Activated T-cell treated with anti-CD3 and anti-CD28 coated beads, Interleukin-2, amount 50 U/mL, for 4 hours (primary cell): Measurements from ENCODE around the gene COX17. TPM values are rescaled to one million over a fixed set of nuclear protein-coding genes. Genes with fewer than 3 reads are reported as not detected.
A peak's percentile ranks its signal among the peaks of the same experiment; 100 is the strongest.

Experiments
- ATAC-seq, 2 donors: fragments of 200-7000 bp; cut with Tn5 transposase; one replicate each; pipeline ENCODE4 v1.10.0; 2021
- DNase-seq: peaks from one replicate; pipeline ENCODE4 v3.0.0-alpha.2; 2020
- H3K27me3 Mint-ChIP-seq: one replicate; pipeline ENCODE4 v1.8.0; 2021; ENCODE audit warnings: low read depth, mixed read lengths
- H3K36me3 Mint-ChIP-seq: one replicate; pipeline ENCODE4 v1.8.0; 2022; ENCODE audit warnings: mixed read lengths; ENCODE audit not compliant: insufficient read depth
- H3K4me1 Mint-ChIP-seq: one replicate; pipeline ENCODE4 v1.8.0; 2021; ENCODE audit warnings: low read depth, mixed read lengths
- H3K4me3 Mint-ChIP-seq: one replicate; pipeline ENCODE4 v1.8.0; 2021; ENCODE audit warnings: mild to moderate bottlenecking, moderate library complexity, mixed read lengths
- H3K9me3 Mint-ChIP-seq: one replicate; pipeline ENCODE4 v1.8.0; 2021; ENCODE audit warnings: mixed read lengths
- total RNA-seq, 3 donors: library from RNA; stranded (reverse); gene quantifications; one replicate each; pipeline ENCODE4 v1.2.1, GENCODE V29; 2021

The COX17 gene
- total RNA-seq, 3 donors from 2014 or later: 94.7 to 118 (median 106) TPM

DNA sequence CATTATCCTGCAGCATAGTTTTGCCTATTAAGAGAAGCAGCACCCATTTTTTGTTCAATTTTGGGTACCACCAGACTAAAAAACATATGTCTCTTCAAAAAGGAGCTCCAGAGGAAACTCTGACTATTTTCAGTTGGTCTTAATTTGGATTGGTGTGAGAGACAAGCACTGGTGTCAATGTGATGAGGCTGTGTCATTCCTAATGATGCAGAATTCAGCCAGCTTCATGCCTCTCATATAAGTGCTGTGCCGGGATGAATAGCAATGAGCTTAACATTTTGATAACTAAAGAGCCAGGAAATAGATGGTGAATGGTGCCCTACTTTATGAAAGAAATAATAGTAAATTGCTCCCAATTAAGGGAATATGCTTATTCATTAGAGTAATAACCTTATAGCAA is 32.7 kb downstream of the COX17 start:
- DNase-seq (no peak), ATAC-seq (no peak)
- peaks cover 4% of the 10 kb centered on the region for H3K9me3 Mint-ChIP-seq
- no peaks in the 10 kb centered on the region for H3K27me3 Mint-ChIP-seq
- H3K36me3 Mint-ChIP-seq: peaks cover 43% of the 10 kb centered on the region
- peaks cover 25% of the 10 kb centered on the region for H3K4me1 Mint-ChIP-seq
- H3K4me3 Mint-ChIP-seq: no peak overlapping the region

DNA sequence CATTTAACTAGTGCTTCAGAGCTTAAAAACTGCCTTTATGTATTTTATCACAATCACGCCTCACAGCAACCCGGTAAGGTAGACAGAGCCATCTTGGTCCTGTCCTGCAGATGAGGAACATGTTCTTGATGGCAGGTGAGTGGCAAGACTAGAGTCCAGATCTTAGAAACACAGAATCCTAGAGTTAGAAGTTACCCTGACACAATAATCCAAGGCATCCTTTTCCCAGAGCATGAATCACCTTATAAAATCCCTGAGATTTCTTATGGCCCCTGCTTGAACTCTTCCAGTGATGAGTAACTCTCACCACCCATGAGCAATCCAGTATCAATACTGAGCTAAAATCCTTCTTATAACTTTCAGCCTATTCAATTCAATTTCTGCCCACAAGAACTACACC is 33.7 kb downstream of the COX17 start:
- no peak overlapping the region for H3K4me3 Mint-ChIP-seq
- ATAC-seq (no peak), DNase-seq (no peak)
- peaks cover 34% of the 10 kb centered on the region for H3K4me1 Mint-ChIP-seq
- no peaks in the 10 kb centered on the region for H3K27me3 Mint-ChIP-seq
- peaks cover 40% of the 10 kb centered on the region for H3K36me3 Mint-ChIP-seq
- peaks cover 5% of the 10 kb centered on the region for H3K9me3 Mint-ChIP-seq

DNA sequence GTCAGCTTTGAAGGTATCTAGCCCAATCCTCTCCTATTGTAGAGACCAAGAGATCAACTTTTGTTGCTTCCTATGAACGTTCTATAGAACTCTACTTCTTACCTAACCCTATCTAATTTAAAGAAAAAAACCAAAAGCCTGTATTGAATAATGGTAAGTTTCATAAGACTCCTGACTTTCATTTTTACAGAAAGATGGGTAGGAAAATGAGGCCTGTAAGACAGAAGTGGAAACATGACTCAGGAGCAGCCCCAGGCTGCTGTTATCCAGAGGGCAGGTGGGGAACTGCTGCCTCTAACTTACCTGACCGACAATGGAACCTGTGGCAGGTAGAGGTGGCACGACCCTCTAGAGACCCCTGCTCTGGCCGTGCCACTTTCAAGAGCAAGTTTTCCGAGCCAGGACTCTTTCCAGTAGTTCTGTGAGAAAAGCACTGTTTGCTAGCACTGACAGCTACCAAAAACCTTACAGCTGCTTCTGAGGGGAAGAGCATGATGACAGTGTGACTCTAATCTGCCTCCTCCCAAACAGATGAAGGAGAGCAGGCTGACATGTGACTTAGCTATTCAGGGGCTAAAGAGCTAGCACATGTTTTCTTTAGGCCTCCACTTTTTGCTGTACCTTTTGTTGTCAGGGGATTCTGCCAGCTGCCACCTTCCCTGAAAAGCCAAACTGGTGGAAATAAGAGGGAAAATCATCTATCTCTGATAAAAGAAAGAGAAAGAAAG is 34.3 kb downstream of the COX17 start:
- Mint-ChIP-seq H3K4me1 (peaks cover 40% of the 10 kb centered on the region), H3K9me3 (peaks cover 5% of the 10 kb centered on the region), H3K36me3 (peaks cover 35% of the 10 kb centered on the region), H3K27me3 (no peaks in the 10 kb centered on the region), H3K4me3 (no peak overlapping the region)
- DNase-seq: no peak
- no peak for ATAC-seq

DNA sequence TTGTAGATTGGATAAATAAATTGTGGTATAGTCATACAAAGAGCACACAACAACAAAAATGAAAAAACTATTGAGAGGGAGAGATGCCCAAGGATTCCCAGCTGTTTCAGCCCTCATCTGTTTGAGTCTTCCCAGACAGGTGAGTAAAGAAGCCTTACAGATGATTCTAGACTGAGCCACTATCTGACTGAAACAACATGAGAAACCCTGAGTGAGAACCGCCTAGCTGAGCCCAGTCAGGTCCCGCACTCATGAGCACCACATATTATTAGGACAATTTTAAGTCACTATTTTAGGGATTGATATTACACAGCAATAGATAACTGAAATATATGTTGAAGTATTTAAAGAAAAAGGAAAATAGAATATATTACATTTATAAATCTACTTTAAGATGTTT is 35.8 kb downstream of the COX17 start:
- H3K4me1 Mint-ChIP-seq: peaks cover 48% of the 10 kb centered on the region
- no peaks in the 10 kb centered on the region for H3K27me3 Mint-ChIP-seq
- peaks cover 22% of the 10 kb centered on the region for H3K36me3 Mint-ChIP-seq
- peaks cover 5% of the 10 kb centered on the region for H3K9me3 Mint-ChIP-seq
- ATAC-seq: no peak
- no peak for DNase-seq
- H3K4me3 Mint-ChIP-seq: no peak overlapping the region

DNA sequence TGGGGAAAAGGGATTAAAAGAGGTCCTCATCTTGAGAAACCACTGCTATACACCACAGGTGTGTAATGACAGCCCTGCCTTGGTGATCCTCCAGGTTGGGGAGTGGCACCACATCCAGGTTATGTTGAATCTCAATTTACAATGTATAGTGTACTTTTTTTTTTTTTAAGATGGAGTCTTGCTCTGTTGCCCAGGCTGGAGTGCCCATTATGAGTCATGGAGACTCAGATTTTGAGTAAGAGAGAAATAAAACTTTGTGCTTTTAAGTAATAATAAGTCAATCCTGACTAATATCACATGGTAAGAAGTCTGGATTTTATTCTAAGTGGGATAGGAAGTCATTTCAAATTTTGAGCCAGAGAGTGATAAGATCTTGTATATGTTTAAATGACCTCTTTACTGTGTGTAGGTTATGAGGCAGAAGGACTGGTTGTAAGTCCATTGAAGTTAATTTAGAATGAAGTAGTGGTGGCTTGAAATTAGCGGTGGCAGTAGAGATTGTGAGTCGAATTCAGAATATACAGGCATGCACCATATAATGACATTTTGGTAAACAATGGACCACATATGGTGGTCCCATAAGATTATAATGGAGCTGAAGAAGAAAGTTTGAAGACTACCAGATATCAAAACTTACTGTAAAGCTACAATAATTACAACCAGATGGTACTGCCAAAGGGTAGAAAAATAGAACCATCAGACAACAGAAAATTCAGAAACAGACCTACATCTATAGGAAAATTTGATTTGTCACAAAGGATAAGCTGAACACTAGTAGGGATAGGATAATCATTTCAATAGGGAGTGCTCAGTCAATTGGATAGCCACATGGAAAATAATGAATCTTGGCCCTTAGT is 37.5 kb downstream of the COX17 start:
- peaks cover 5% of the 10 kb centered on the region for H3K9me3 Mint-ChIP-seq
- ATAC-seq: peak; percentile 19 to 32
- H3K4me1 Mint-ChIP-seq: peaks cover 48% of the 10 kb centered on the region
- H3K36me3 Mint-ChIP-seq: peaks cover 14% of the 10 kb centered on the region
- H3K4me3 Mint-ChIP-seq: peak overlapping the region; percentile 16
- no peak for DNase-seq
- no peaks in the 10 kb centered on the region for H3K27me3 Mint-ChIP-seq

DNA sequence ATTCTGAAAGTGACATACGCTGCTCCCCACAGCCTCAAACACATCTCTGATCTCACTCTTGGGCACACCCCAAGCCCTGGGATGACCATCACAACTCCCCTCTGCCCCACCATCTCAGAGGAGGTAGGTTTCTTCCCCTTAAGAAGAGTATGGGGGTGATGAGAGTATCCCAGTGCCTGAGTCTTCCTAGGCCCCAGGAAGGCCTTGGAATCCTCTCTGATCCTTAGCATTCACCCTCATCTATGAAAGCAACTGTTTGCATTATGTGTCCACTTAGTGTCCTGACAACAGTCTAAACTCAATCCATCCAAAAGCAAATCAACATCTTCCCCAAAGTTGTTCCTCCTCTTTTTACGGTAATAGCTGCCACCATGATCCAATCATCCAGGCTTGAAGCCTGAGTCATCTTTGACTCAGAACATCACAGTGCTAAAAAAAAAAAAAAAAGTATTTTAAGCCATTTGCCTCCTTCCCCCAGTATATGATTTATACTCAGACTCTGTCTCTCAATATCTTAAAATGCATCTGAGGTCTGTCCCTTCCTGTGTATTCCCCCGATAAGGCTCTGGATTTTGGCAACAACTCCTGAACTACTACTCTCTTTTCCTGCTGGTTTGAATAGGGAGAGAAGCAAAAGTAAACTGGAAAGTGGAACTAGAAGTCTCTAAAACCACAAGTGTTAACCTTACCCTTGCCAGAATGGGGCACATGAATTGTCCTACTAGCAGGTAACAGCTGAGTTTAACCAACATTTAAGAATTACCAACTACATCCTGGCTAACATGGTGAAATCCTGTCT is 39.3 kb downstream of the COX17 start:
- Mint-ChIP-seq H3K36me3 (peaks cover 14% of the 10 kb centered on the region), H3K4me3 (peak overlapping the region; percentile 39), H3K27me3 (no peaks in the 10 kb centered on the region), H3K9me3 (peaks cover 5% of the 10 kb centered on the region), H3K4me1 (peaks cover 38% of the 10 kb centered on the region)
- no peak for DNase-seq
- peak; percentile 27 to 47 for ATAC-seq

DNA sequence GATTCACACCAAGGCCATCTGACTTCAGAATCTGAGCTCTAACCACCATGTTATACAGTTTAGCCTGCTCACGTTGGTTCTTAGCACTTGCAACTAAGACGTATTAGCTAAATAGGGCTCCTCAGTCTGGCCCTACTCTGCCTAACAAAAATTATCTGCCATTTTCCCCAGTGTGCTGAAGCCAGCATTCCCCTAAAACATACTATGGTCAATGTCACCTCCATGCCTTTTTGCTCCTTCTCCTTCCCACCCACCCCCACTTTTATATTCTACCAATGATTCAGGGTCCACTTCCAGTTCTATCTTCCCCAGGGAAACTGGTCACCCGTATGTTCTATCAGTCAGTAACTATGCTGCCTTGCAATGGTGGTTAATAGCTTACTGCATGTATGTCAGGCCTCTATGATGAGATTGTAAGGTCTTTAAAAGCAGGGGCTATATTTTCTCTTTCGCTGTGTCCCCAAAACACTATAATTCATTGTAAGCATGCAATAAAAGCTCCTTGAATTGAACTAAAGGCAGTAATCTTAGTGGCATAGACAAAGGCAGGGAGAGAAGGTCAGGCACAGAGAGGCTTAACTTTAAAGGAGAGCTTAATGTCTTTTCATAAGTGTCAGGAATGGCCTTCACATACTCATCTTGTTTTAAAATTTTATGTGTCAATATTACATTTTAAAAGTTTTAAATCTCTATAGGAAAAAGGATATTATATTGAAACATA is 40.2 kb downstream of the COX17 start:
- Mint-ChIP-seq H3K4me3 (no peak overlapping the region), H3K27me3 (no peaks in the 10 kb centered on the region), H3K9me3 (peaks cover 5% of the 10 kb centered on the region), H3K36me3 (peaks cover 11% of the 10 kb centered on the region), H3K4me1 (peaks cover 32% of the 10 kb centered on the region)
- DNase-seq (no peak), ATAC-seq (no peak)

DNA sequence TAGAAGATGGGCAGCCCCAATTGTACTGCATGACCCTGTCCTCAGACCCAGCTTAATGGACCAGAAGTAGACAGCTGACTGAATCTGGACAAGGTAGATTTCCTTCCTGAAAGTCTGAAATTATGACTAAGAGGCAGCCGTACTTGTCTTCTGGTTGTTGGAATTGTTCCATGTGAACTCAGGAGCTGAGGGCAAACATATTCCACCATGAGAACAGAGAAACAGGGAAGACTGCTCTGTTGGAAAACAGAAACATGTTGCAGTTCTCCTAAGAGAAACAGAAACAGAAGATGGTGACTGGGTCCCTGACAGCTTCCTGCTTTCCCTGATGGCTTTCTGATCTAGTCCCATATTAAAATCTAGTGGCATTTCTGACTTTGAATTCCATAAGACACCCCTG is 41.0 kb downstream of the COX17 start:
- ATAC-seq (no peak), DNase-seq (no peak)
- peaks cover 8% of the 10 kb centered on the region for H3K36me3 Mint-ChIP-seq
- H3K9me3 Mint-ChIP-seq: peaks cover 5% of the 10 kb centered on the region
- no peaks in the 10 kb centered on the region for H3K27me3 Mint-ChIP-seq
- no peak overlapping the region for H3K4me3 Mint-ChIP-seq
- H3K4me1 Mint-ChIP-seq: peaks cover 32% of the 10 kb centered on the region

DNA sequence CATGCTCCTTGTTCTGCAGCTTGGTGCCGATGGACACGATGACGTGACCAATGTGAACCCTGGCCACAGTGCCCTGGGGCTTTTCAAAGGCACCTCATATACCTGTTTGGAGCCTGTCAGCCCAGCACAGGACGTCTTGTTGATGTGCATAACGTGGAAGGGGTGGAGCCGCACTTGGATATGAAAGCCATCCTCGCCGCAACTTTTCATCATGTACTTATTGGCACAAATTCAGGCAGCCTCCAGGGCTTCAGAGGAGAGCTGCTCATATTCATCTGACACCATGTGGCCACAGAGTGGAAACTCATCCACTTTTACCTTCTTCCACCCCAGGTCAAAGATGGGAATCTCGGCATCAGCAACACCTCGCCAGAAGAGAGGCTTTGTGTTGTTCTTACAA is 41.5 kb downstream of the COX17 start:
- ATAC-seq (no peak), DNase-seq (no peak)
- Mint-ChIP-seq H3K9me3 (peaks cover 5% of the 10 kb centered on the region), H3K4me1 (peaks cover 32% of the 10 kb centered on the region), H3K4me3 (no peak overlapping the region), H3K27me3 (no peaks in the 10 kb centered on the region), H3K36me3 (peaks cover 4% of the 10 kb centered on the region)

DNA sequence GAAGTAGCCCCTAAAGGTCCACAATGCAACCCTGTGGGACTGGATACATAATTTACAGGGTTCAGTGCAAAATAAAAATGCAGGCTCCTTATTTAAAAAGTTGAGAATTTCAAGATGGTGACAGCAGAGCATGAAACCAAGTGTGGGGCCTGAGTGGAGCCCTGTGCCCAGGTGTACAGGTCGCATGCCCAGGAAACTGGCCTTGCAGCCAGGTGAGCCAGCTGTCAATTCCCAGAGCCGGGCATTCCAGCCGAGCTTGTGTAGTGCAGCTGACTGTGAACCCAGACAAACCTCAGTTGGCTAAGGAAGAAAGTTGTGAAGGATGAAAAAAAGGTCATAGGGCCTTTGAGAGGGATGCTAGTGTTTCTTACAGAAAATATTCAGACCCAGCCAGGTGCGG is 44.4 kb downstream of the COX17 start:
- no peak for ATAC-seq
- H3K9me3 Mint-ChIP-seq: no peaks in the 10 kb centered on the region
- H3K4me3 Mint-ChIP-seq: no peak overlapping the region
- H3K4me1 Mint-ChIP-seq: peaks cover 23% of the 10 kb centered on the region
- DNase-seq: no peak
- H3K36me3 Mint-ChIP-seq: no peaks in the 10 kb centered on the region
- no peaks in the 10 kb centered on the region for H3K27me3 Mint-ChIP-seq

DNA sequence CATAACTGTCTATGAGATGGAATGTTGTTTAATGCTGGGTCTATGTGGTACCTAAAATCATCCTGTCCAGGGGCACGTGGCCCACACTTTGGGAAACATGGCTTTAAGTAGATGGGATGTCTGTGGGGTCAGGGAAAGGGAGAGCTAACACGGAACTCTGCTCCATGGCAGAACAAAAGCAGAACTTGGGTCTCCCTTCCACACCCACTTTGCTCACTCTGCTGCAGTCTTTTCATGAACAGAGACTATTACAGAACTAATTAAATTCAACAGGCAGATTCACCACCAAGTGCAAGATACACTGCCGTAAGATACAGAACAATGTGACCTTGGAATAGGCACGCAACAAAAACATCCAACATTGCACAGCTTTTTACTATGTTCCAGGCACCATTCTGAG is 45.0 kb downstream of the COX17 start:
- ATAC-seq (no peak), DNase-seq (no peak)
- H3K27me3 Mint-ChIP-seq: no peaks in the 10 kb centered on the region
- H3K36me3 Mint-ChIP-seq: no peaks in the 10 kb centered on the region
- no peaks in the 10 kb centered on the region for H3K9me3 Mint-ChIP-seq
- H3K4me3 Mint-ChIP-seq: no peak overlapping the region
- peaks cover 24% of the 10 kb centered on the region for H3K4me1 Mint-ChIP-seq

DNA sequence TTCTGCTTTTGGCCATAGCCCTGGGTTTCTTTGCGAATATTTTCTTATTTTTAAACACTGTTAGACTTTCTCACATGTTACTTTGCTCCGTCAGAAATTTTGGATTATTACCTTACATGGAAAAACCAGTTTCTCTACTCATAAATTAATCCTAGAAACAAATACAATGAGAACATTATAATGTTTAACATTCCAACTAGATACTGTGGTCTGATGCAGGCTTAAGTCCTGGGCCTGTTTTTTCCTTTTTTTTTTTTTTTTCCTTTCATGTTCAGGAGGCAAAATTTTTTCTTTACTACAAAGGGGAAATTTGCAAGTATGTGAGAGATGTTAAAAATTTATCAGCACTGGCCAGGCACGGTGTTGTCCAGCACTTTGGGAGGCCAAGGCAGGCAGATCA is 45.7 kb downstream of the COX17 start:
- ATAC-seq (no peak), DNase-seq (no peak)
- Mint-ChIP-seq H3K27me3 (no peaks in the 10 kb centered on the region), H3K9me3 (no peaks in the 10 kb centered on the region), H3K4me3 (no peak overlapping the region), H3K36me3 (no peaks in the 10 kb centered on the region), H3K4me1 (peaks cover 27% of the 10 kb centered on the region)

DNA sequence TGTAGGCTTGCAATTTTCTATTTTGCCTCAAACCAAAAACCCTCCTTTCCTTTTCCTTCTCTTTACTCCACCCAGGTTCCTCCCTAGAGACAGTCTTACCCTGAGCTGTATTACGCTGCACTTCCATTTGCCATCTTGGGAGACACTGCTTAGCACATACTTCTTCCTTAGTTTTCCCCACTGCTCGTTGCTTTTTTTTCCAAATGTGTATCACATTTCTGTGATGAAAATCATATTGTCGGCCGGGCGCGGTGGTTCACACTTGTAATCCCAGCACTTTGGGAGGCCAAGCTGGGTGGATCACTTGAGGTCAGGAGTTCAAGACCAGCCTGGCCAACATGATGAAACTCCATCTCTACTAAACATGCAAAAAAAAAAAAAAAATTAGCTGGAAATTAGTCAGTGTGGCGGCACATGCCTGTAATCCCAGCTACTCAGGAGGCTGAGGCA is 46.3 kb downstream of the COX17 start:
- H3K36me3 Mint-ChIP-seq: no peaks in the 10 kb centered on the region
- no peak for ATAC-seq
- H3K4me3 Mint-ChIP-seq: no peak overlapping the region
- DNase-seq: no peak
- H3K27me3 Mint-ChIP-seq: no peaks in the 10 kb centered on the region
- peaks cover 31% of the 10 kb centered on the region for H3K4me1 Mint-ChIP-seq
- no peaks in the 10 kb centered on the region for H3K9me3 Mint-ChIP-seq
